Measurements from ENCODE around the gene PALMD.
A peak's percentile ranks its signal among the peaks of the same experiment; 100 is the strongest.

The PALMD gene

DNA sequence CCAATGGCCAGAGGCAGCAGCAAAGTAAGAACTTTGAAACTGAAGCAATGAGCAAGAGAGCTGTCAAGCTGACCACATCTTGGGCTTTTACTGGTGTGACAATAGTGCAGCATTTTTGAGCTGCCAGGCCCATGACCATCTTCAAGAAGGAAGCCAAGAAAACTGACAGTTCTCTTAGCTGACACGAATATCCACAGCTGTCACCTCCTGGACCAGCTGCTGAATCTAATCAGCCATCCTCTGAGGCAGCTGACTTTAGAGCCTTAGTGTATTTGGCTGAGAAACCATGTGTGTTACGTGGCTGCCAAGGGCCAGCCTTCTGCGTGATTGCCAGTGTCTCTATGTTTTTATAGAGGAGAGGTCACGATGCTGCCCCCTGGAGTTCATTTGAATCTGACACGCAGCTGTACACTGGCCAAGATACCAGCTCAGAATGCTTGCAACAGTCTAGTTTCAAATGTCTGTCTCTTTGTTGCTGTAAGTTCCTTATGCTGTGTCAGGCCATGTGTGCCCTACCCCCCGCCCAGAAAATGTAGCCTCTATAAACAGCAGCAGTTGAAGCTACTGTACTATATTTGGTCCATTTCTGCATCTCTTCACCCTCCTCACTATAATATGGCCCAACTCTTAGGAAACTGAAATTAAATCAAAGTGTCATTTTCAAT is 39.7 kb downstream of the PALMD start:
- ChIA-PET CTCF (interaction anchor here (0.5 to 1.2 kb wide), 5 partner anchors 52 to 682 kb away, joined by 3 to 8 read pairs (median 6); partner anchors contain the start of gene FRRS1), POLR2A (ENCODE audit: low non-redundant PET) (no interaction called here)
- no peak overlapping the region for H3K27ac ChIP-seq
- TF ChIP-seq, protein P1, sequence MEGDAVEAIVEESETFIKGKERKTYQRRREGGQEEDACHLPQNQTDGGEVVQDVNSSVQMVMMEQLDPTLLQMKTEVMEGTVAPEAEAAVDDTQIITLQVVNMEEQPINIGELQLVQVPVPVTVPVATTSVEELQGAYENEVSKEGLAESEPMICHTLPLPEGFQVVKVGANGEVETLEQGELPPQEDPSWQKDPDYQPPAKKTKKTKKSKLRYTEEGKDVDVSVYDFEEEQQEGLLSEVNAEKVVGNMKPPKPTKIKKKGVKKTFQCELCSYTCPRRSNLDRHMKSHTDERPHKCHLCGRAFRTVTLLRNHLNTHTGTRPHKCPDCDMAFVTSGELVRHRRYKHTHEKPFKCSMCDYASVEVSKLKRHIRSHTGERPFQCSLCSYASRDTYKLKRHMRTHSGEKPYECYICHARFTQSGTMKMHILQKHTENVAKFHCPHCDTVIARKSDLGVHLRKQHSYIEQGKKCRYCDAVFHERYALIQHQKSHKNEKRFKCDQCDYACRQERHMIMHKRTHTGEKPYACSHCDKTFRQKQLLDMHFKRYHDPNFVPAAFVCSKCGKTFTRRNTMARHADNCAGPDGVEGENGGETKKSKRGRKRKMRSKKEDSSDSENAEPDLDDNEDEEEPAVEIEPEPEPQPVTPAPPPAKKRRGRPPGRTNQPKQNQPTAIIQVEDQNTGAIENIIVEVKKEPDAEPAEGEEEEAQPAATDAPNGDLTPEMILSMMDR (conservative IDR thresholded peaks at IDR 0.05; ENCODE audit: low read depth), result peak; percentile 55
- DNase-seq (ENCODE audit: low spot score), result peak; percentile 42

DNA sequence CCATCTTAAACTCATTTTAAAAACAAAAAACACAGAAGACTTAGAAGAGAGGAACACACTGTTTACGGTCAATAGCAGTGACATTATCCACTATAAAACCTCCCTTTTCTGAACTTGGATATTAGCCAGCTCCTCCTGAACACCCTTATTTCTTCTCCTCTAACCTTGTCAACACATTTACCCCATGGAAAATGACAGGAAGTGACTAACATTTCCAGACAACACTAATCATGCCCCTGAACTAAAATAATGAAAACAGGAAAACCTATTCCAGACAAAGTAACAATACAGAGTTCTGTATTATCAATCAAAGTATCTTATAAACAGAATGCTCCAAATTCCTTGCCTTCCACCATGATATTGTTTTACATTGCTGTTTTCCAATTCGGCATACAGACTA is 45.3 kb downstream of the PALMD start:
- no peak for DNase-seq (ENCODE audit: low spot score)
- ChIA-PET CTCF (interaction anchor here (0.6 kb wide), 1 partner anchor 25 kb away, joined by 6 read pairs; no protein-coding TSS in a partner anchor), POLR2A (ENCODE audit: low non-redundant PET) (no interaction called here)
- TF ChIP-seq, protein P1 (conservative IDR thresholded peaks at IDR 0.05; ENCODE audit: low read depth), result no peak
- no peak overlapping the region for H3K27ac ChIP-seq

DNA sequence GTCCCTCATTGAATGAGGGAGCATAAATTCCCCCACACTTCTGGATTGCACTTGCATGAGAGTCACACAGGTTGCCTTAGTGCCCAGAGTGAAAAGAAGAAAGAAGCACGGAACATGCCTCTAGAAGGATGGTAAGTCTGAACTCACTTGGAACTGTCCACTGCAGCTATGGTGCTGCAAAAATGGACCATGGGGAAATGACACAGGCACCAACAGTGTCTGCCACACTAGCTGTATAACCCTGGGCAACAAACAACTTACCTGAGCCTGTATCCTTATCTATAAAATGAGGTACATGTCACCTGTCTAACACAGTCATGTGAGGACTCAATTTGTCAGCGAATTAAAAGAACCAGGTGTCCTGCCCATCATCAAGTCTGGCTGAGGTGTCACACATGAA is 50.7 kb downstream of the PALMD start:
- no peak overlapping the region for H3K27ac ChIP-seq
- ChIA-PET POLR2A (ENCODE audit: low non-redundant PET) (no interaction called here), CTCF (no interaction called here)
- TF ChIP-seq, protein P1 (conservative IDR thresholded peaks at IDR 0.05; ENCODE audit: low read depth), result no peak
- DNase-seq (ENCODE audit: low spot score), result no peak

DNA sequence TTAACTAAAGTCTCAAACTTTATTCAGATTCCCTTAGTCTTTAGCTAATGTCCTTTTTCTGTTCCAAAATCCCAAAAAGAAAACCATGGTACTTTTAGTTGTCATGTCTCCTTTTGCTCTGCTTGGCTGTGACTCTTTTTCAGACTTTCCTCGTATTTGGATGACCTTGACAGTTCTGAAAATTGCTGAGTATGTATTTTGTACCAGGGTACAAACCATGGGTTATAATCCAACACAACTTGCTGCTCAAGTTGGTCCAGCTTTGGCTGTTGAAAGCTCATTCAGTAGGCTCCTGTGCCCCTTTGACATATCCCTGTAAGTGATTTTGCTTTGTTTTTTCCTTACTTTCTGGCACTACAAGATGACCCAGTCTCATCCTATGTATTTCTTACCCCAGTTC is 51.7 kb downstream of the PALMD start:
- DNase-seq (ENCODE audit: low spot score), result no peak
- no peak overlapping the region for H3K27ac ChIP-seq
- ChIA-PET POLR2A (ENCODE audit: low non-redundant PET) (no interaction called here), CTCF (no interaction called here)
- TF ChIP-seq, protein P1 (conservative IDR thresholded peaks at IDR 0.05; ENCODE audit: low read depth), result no peak

DNA sequence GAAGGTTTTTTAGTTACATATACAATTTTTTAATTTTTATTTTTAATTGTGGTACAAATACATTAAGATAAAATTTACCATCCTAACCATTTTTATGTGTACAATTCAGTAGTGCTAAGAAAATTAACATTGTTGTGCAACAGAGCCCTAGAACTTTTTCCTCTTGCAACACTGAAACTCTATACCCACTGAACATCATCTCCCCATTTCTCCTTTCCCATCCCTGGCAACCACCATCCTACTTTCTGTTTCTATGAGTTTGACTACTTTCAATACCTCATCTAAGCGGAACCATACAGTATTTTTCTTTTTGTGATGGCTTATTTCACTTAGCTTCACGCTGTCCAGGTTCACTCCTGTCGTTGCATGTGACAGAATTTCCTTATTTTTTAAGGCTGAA is 54.1 kb downstream of the PALMD start:
- ChIA-PET POLR2A (ENCODE audit: low non-redundant PET) (no interaction called here), CTCF (no interaction called here)
- TF ChIP-seq, protein P1 (conservative IDR thresholded peaks at IDR 0.05; ENCODE audit: low read depth), result no peak
- no peak overlapping the region for H3K27ac ChIP-seq
- DNase-seq (ENCODE audit: low spot score), result no peak

DNA sequence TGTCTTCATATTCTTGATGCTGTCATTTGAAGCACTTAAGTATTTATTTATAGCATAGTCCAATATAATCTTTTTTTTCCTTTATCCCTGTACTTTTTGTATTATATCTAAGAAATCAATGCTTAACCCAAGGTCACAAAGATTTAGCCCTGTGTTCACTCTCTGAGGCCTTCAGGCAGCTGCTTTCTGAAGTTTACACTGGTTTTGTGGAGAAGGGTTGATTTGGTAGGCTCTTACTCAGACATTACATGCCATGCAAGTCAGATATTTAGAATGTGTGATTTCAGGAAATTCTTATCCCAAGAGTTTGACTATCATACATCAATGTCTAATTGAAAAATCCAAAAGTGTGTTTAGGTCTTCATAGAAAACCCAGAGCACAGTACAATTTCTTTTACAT is 56.3 kb downstream of the PALMD start:
- TF ChIP-seq, protein P1 (conservative IDR thresholded peaks at IDR 0.05; ENCODE audit: low read depth), result no peak
- no peak for DNase-seq (ENCODE audit: low spot score)
- CTCF ChIA-PET, result no interaction called here
- POLR2A ChIA-PET (ENCODE audit: low non-redundant PET), result no interaction called here
- no peak overlapping the region for H3K27ac ChIP-seq
